ENCODE results near the gene XXYLT1. TPM values are rescaled to one million over a fixed set of nuclear protein-coding genes. Genes with fewer than 3 reads are reported as not detected.

XXYLT1 gene
- total RNA-seq, 1 donor from 2014 or later = 25.4 TPM

DNA sequence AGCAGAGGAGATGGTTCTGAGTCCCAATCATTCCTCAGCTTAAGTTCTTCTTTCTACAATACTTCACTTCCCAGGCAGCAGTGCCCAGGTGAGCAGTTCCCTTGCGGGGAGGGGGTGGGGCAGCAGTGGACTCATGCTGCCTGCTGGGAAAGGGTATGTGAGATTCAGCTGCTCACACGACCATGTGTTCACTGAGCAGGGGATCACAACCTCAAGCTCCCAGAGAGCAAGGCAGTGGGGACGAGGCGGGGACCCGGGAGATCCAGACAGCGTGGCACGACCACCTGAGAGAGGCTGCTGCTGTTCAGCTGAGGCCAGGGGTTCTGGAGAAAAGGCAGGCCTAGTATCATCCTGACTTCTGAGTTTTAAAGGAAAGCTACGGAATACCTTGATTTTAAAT is 166.6 kb downstream of the XXYLT1 start:
- H3K9me3 Mint-ChIP-seq (ENCODE audit: low read depth) = no peaks in the 10 kb centered on the region
- no peak overlapping the region for H3K4me3 Mint-ChIP-seq (ENCODE audit: low read depth)
- no peak for DNase-seq (ENCODE audit: low spot score, unreplicated experiment)
- H3K36me3 Mint-ChIP-seq (ENCODE audit: insufficient read depth) = peaks cover 2% of the 10 kb centered on the region
- H3K27me3 Mint-ChIP-seq = peaks cover 11% of the 10 kb centered on the region
- no peak overlapping the region for H3K27ac Mint-ChIP-seq
- H3K4me1 Mint-ChIP-seq (ENCODE audit: low read depth) = peaks cover 19% of the 10 kb centered on the region
- TF ChIP-seq, protein P1, sequence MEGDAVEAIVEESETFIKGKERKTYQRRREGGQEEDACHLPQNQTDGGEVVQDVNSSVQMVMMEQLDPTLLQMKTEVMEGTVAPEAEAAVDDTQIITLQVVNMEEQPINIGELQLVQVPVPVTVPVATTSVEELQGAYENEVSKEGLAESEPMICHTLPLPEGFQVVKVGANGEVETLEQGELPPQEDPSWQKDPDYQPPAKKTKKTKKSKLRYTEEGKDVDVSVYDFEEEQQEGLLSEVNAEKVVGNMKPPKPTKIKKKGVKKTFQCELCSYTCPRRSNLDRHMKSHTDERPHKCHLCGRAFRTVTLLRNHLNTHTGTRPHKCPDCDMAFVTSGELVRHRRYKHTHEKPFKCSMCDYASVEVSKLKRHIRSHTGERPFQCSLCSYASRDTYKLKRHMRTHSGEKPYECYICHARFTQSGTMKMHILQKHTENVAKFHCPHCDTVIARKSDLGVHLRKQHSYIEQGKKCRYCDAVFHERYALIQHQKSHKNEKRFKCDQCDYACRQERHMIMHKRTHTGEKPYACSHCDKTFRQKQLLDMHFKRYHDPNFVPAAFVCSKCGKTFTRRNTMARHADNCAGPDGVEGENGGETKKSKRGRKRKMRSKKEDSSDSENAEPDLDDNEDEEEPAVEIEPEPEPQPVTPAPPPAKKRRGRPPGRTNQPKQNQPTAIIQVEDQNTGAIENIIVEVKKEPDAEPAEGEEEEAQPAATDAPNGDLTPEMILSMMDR (IDR thresholded peaks at IDR 0.05; ENCODE audit: unreplicated experiment) = no peak

DNA sequence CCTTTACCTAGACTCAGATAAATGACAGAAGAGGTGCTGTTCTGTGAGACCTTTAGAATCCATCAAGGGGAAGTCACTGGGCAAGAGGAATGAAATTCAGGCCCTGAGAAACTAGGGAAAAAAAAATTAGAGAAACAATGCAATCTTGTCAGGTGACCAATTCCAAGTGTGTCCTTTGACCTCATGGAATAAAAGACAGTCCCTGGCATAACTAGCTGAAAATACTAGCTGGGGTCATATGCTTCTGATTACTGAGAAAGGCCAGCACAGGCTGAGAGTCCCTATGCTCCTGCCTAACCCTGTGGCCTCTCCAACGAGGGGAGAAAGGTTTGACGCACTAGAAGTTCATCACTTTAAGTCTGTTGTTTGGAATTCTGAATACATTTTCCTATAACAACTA is 167.3 kb downstream of the XXYLT1 start:
- DNase-seq (ENCODE audit: low spot score, unreplicated experiment) = no peak
- peak overlapping the region; percentile 82 for H3K27ac Mint-ChIP-seq
- TF ChIP-seq, protein P1 (IDR thresholded peaks at IDR 0.05; ENCODE audit: unreplicated experiment) = no peak
- H3K4me3 Mint-ChIP-seq (ENCODE audit: low read depth) = no peak overlapping the region
- H3K36me3 Mint-ChIP-seq (ENCODE audit: insufficient read depth) = peaks cover 2% of the 10 kb centered on the region
- no peaks in the 10 kb centered on the region for H3K9me3 Mint-ChIP-seq (ENCODE audit: low read depth)
- H3K4me1 Mint-ChIP-seq (ENCODE audit: low read depth) = peaks cover 19% of the 10 kb centered on the region
- H3K27me3 Mint-ChIP-seq = peaks cover 11% of the 10 kb centered on the region

DNA sequence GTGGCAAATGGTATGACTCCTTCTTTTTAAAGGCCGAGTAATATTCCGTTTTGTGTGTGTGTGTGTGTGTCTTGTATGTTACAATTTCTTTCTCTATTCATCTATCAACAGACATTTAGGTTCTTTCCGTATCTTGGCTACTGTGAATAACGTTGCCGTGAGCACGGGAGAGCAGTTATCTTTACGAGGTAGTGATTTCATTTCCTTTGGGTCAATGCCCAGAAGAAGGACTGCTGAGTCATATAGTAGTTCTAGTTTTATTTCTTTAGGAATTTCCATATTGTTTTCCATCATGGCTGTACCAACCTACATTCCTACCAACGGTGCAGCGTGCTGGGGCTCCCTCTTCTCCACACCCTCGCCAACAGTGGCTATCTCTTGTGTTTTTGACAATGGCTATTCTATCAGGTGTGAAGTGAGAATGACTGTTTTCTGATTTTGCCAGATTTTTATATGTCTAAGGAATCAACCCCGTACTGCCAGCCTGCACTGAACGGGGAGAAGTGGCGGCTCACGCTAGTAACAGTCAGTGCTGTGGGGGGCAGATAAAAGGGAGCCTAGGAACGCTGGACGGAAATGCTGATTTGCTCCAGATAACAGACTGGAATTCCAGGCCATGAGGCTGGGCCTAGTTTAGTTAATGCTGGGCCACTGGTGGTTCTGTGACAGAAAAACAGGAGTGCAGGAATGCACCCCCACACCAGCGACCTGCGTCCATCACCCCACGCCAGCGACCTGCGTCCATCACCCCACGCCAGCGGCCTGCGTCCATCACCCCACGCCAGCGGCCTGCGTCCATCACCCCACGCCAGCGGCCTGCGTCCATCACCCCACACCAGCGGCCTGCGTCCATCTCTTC is 168.1 kb downstream of the XXYLT1 start:
- H3K27me3 Mint-ChIP-seq = peaks cover 11% of the 10 kb centered on the region
- H3K36me3 Mint-ChIP-seq (ENCODE audit: insufficient read depth) = peaks cover 2% of the 10 kb centered on the region
- H3K27ac Mint-ChIP-seq = no peak overlapping the region
- no peaks in the 10 kb centered on the region for H3K9me3 Mint-ChIP-seq (ENCODE audit: low read depth)
- H3K4me1 Mint-ChIP-seq (ENCODE audit: low read depth) = peaks cover 19% of the 10 kb centered on the region
- TF ChIP-seq, protein P1 (IDR thresholded peaks at IDR 0.05; ENCODE audit: unreplicated experiment) = no peak
- H3K4me3 Mint-ChIP-seq (ENCODE audit: low read depth) = no peak overlapping the region
- DNase-seq (ENCODE audit: low spot score, unreplicated experiment) = no peak

DNA sequence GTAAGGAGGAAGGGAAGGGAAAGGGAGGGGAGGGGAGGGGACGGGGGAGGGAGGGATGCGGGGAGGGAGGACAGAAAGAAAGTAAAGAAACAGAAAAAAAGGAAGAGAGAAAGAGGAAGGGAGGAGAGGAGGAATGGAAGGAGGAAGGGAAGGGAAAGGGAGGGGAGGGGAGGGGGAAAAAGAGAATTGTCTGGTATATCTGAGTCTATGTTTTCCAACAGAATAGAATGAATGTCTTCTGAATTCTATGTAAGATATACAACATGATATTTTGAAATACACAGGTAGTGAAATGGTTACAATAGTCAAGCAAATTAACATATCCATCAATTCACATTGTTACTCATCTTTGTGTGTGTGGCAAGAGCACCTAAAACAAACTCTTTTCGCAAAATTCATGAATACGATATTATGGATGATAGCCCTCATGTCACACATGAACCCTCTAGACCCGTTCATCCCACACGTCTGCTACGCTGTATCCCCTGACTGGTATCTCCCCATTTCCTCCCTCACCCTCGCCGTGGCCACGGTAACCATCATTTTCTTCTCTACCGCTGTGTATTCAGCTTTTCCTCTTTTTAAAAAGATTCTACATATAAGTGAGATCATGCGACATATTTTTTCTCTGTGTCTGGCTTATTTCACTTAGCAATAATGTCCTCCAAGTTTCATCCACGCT is 168.9 kb downstream of the XXYLT1 start:
- Mint-ChIP-seq H3K36me3 (ENCODE audit: insufficient read depth) (peaks cover 2% of the 10 kb centered on the region), H3K4me3 (ENCODE audit: low read depth) (no peak overlapping the region), H3K27me3 (peaks cover 11% of the 10 kb centered on the region), H3K9me3 (ENCODE audit: low read depth) (no peaks in the 10 kb centered on the region), H3K27ac (no peak overlapping the region), H3K4me1 (ENCODE audit: low read depth) (peaks cover 19% of the 10 kb centered on the region)
- TF ChIP-seq, protein P1 (IDR thresholded peaks at IDR 0.05; ENCODE audit: unreplicated experiment) = no peak
- DNase-seq (ENCODE audit: low spot score, unreplicated experiment) = no peak

DNA sequence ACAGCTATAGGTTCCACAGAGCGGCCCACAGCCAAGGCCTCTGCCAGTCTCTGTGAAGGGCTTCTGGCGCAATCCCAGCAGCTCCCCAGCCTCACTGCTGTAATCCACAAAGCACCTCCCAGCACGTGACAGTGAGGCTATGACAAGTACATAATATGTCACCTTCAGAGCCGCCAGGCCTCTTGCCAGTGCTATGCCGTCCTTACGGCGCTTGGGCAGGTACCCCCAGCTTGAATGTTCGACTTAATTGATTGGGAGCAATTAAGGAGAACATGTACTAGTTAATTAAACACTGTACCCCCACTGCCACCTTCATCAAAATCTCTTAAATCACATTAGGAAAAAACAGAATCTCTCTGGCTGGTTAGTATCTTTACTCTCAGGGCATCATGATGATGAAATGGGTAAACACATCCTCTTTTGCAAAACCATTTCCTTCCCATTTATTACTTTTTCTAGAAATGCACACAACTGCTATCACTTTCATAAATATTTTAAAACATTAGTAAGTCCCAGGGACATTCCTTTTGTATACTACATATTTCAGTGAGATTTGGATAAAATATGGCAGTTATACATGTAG is 169.9 kb downstream of the XXYLT1 start:
- H3K4me3 Mint-ChIP-seq (ENCODE audit: low read depth) = no peak overlapping the region
- H3K27ac Mint-ChIP-seq = no peak overlapping the region
- no peak for DNase-seq (ENCODE audit: low spot score, unreplicated experiment)
- TF ChIP-seq, protein P1 (IDR thresholded peaks at IDR 0.05; ENCODE audit: unreplicated experiment) = no peak
- peaks cover 20% of the 10 kb centered on the region for H3K4me1 Mint-ChIP-seq (ENCODE audit: low read depth)
- peaks cover 2% of the 10 kb centered on the region for H3K36me3 Mint-ChIP-seq (ENCODE audit: insufficient read depth)
- H3K27me3 Mint-ChIP-seq = peaks cover 8% of the 10 kb centered on the region
- H3K9me3 Mint-ChIP-seq (ENCODE audit: low read depth) = no peaks in the 10 kb centered on the region

Measured in progenitor cell of endocrine pancreas (in vitro differentiated cells).